Astrocyte (in vitro differentiated cells and primary cell): Measurements from ENCODE around the gene NKX1-1. TPM values are rescaled to one million over a fixed set of nuclear protein-coding genes. Genes with fewer than 3 reads are reported as not detected.

ENCODE experiments used
- DNase-seq: peaks from one replicate; pipeline ENCODE4 v3.0.0-alpha.2; 2010; ENCODE audit warnings: low read depth
- FAIRE-seq: peaks from 2 replicates; lab custom pipeline; 2011; peaks lifted over from hg19 to GRCh38; lab: Jason Lieb, UNC
- H2AFZ ChIP-seq: 2 replicates; pipeline ENCODE4 v1.6.0; 2012; ENCODE audit warnings: low read depth, low read length, inconsistent platforms
- H3K27ac ChIP-seq: 2 replicates; pipeline ENCODE4 v1.5.1; 2011; ENCODE audit warnings: low read depth, low read length, inconsistent platforms
- H3K27me3 ChIP-seq: 2 replicates; pipeline ENCODE4 v1.6.0; 2011; ENCODE audit warnings: low read length, inconsistent platforms; ENCODE audit not compliant: insufficient read depth
- H3K36me3 ChIP-seq: 2 replicates; pipeline ENCODE4 v1.5.1; 2011; ENCODE audit warnings: low read length, inconsistent platforms; ENCODE audit not compliant: insufficient read depth
- H3K4me1 ChIP-seq: 2 replicates; pipeline ENCODE4 v1.5.1; 2011; ENCODE audit warnings: low read length, inconsistent platforms; ENCODE audit not compliant: insufficient read depth
- H3K4me2 ChIP-seq: 2 replicates; pipeline ENCODE4 v1.6.0; 2012; ENCODE audit warnings: low read length, inconsistent platforms
- H3K4me3 ChIP-seq: 2 replicates; pipeline ENCODE4 v1.5.1; 2011; ENCODE audit warnings: low read depth, mild to moderate bottlenecking, low read length, inconsistent platforms; ENCODE audit not compliant: insufficient read depth
- H3K79me2 ChIP-seq: 2 replicates; pipeline ENCODE4 v1.6.0; 2012; ENCODE audit warnings: mild to moderate bottlenecking, low read length, inconsistent platforms; ENCODE audit not compliant: insufficient read depth
- H3K9ac ChIP-seq: 2 replicates; pipeline ENCODE4 v1.6.0; 2012; ENCODE audit warnings: mild to moderate bottlenecking, low read length, inconsistent platforms
- H3K9me3 ChIP-seq: 2 replicates; pipeline ENCODE4 v1.5.1; 2012; ENCODE audit warnings: low read depth, mild to moderate bottlenecking, low read length, inconsistent platforms; ENCODE audit not compliant: insufficient read depth
- H4K20me1 ChIP-seq: 2 replicates; pipeline ENCODE4 v1.6.0; 2012; ENCODE audit warnings: low read length, inconsistent platforms; ENCODE audit not compliant: insufficient read depth
- H3K27ac Mint-ChIP-seq: one replicate; pipeline ENCODE4 v1.8.0; 2021; ENCODE audit warnings: mild to moderate bottlenecking, mixed read lengths; ENCODE audit not compliant: unreplicated experiment
- H3K27me3 Mint-ChIP-seq: one replicate; pipeline ENCODE4 v1.8.0; 2021; ENCODE audit warnings: low read depth, mixed read lengths; ENCODE audit not compliant: unreplicated experiment
- H3K36me3 Mint-ChIP-seq: one replicate; pipeline ENCODE4 v1.8.0; 2021; ENCODE audit warnings: low read depth, mixed read lengths; ENCODE audit not compliant: unreplicated experiment
- H3K4me1 Mint-ChIP-seq: one replicate; pipeline ENCODE4 v1.8.0; 2021; ENCODE audit warnings: low read depth, mixed read lengths; ENCODE audit not compliant: unreplicated experiment
- H3K4me3 Mint-ChIP-seq: one replicate; pipeline ENCODE4 v1.8.0; 2021; ENCODE audit warnings: mild to moderate bottlenecking, moderate library complexity, mixed read lengths; ENCODE audit not compliant: unreplicated experiment
- H3K9me3 Mint-ChIP-seq: one replicate; pipeline ENCODE4 v1.8.0; 2021; ENCODE audit warnings: mild to moderate bottlenecking, mixed read lengths; ENCODE audit not compliant: unreplicated experiment
- EZH2 ChIP-seq: IDR thresholded peaks from 2 replicates; pipeline ENCODE4 v1.6.1; 2012; ENCODE audit warnings: mild to moderate bottlenecking, low read length, inconsistent platforms; ENCODE audit not compliant: insufficient read depth
- total RNA-seq: library from RNA; stranded (reverse); gene quantifications from 2 replicates; pipeline ENCODE4 v1.2.1, GENCODE V29; 2021
- TF ChIP-seq, protein P1 (sequence below): IDR thresholded peaks from 2 replicates; pipeline ENCODE4 v1.5.1; 2011; ENCODE audit warnings: low read depth, mild to moderate bottlenecking, inconsistent platforms, low read length, moderate library complexity; ENCODE audit not compliant: insufficient read depth

NKX1-1 gene
- total RNA-seq, 1 donor from 2014 or later = not detected

DNA sequence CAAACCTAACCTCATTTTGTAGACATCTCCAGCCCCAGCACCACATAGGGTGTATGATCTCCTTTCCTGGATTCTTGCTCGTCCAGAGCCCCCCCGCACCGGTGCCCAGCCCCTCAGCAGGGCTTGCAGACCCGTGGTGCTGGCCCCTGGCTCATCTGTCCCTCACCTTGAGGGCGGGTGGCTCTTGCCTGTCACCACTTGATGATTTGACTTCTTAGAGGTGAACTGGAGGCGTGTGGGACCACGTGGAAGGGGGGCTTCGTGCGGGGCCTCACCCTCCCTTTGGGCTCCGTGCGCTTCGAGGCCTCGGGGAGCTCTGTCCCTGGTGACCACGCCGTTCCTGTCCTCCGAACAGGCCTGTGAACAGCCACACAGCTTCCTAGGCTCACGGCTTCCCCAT, 43.7 kb downstream of the NKX1-1 start:
- H3K27ac Mint-ChIP-seq = no peak overlapping the region
- FAIRE-seq = no peak
- no peaks in the 10 kb centered on the region for H3K27me3 ChIP-seq

DNA sequence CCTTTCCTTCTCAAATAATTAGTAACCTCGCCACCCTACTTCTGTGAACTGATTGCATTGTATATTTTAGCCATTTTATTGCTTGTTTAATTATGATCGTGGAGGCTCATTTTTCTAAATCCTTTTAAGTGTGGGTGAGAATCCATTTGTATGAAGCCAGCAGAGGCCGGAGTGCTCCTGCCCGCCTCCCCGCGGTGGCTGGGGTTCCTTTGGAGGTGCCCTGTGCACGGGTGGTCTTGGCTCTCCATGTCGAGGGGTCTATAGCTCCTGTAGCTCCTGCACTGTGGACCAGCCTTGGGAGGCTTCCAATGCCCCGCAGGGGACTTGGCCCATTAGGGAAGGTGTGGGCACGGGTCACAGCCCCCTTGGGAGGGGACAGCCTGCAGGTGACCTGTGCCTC, 44.2 kb downstream of the NKX1-1 start:
- no peaks in the 10 kb centered on the region for H3K27me3 Mint-ChIP-seq
- no peak overlapping the region for H2AFZ ChIP-seq
- H3K9me3 ChIP-seq = no peaks in the 10 kb centered on the region
- H3K4me3 ChIP-seq = no peak overlapping the region
- H3K4me3 Mint-ChIP-seq = no peak overlapping the region
- no peaks in the 10 kb centered on the region for H3K27me3 ChIP-seq
- H3K4me1 Mint-ChIP-seq = peaks cover 6% of the 10 kb centered on the region
- peaks cover 18% of the 10 kb centered on the region for H3K36me3 Mint-ChIP-seq
- H3K79me2 ChIP-seq = no peaks in the 10 kb centered on the region
- H3K27ac Mint-ChIP-seq = no peak overlapping the region
- H3K4me2 ChIP-seq = no peak overlapping the region
- no peaks in the 10 kb centered on the region for H3K36me3 ChIP-seq
- H3K4me1 ChIP-seq = peaks cover 4% of the 10 kb centered on the region
- no peak for DNase-seq
- FAIRE-seq = no peak
- H3K9me3 Mint-ChIP-seq = no peaks in the 10 kb centered on the region
- TF ChIP-seq, protein P1, sequence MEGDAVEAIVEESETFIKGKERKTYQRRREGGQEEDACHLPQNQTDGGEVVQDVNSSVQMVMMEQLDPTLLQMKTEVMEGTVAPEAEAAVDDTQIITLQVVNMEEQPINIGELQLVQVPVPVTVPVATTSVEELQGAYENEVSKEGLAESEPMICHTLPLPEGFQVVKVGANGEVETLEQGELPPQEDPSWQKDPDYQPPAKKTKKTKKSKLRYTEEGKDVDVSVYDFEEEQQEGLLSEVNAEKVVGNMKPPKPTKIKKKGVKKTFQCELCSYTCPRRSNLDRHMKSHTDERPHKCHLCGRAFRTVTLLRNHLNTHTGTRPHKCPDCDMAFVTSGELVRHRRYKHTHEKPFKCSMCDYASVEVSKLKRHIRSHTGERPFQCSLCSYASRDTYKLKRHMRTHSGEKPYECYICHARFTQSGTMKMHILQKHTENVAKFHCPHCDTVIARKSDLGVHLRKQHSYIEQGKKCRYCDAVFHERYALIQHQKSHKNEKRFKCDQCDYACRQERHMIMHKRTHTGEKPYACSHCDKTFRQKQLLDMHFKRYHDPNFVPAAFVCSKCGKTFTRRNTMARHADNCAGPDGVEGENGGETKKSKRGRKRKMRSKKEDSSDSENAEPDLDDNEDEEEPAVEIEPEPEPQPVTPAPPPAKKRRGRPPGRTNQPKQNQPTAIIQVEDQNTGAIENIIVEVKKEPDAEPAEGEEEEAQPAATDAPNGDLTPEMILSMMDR = no peak
- no peak for TF ChIP-seq EZH2
- no peak overlapping the region for H3K9ac ChIP-seq
- H4K20me1 ChIP-seq = no peaks in the 10 kb centered on the region
- H3K27ac ChIP-seq = no peak overlapping the region

More for the DNA sequence above, 43.7 kb downstream of the NKX1-1 start:
- H3K27me3 Mint-ChIP-seq = no peaks in the 10 kb centered on the region
- no peak for TF ChIP-seq EZH2
- TF ChIP-seq, protein P1 = no peak
- Histone ChIP-seq H3K36me3 (no peaks in the 10 kb centered on the region), H3K9me3 (no peaks in the 10 kb centered on the region), H3K4me2 (no peak overlapping the region), H3K9ac (no peak overlapping the region), H3K79me2 (no peaks in the 10 kb centered on the region), H2AFZ (no peak overlapping the region), H3K4me3 (no peak overlapping the region), H3K4me1 (peaks cover 4% of the 10 kb centered on the region), H4K20me1 (no peaks in the 10 kb centered on the region), H3K27ac (no peak overlapping the region)
- H3K9me3 Mint-ChIP-seq = no peaks in the 10 kb centered on the region
- H3K36me3 Mint-ChIP-seq = peaks cover 18% of the 10 kb centered on the region
- no peak for DNase-seq
- H3K4me3 Mint-ChIP-seq = no peak overlapping the region
- peaks cover 6% of the 10 kb centered on the region for H3K4me1 Mint-ChIP-seq

DNA sequence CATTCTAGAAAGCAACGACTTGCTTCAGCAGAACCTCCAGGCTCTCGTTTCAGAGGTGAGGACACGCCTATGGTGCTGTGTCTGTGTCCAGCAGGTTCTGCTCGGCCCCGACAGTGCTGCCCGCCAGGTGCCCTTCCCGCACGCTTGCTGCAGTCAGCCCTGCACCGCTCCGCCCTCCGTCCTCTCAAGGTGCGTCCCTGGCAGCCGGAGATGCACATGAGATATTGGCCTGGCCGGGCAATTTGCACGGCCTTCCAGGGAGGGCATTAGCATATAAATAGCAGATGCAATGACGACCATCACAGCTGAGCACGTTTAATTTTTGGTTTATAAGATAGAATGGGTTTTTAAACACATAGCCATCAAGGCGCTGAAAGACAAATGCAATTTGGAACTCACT, 44.8 kb downstream of the NKX1-1 start:
- H3K27me3 ChIP-seq = no peaks in the 10 kb centered on the region
- no peak overlapping the region for H3K9ac ChIP-seq
- H3K27me3 Mint-ChIP-seq = no peaks in the 10 kb centered on the region
- no peak for DNase-seq
- no peak overlapping the region for H2AFZ ChIP-seq
- H3K4me3 Mint-ChIP-seq = no peak overlapping the region
- no peaks in the 10 kb centered on the region for H4K20me1 ChIP-seq
- H3K4me1 Mint-ChIP-seq = peaks cover 6% of the 10 kb centered on the region
- H3K79me2 ChIP-seq = no peaks in the 10 kb centered on the region
- no peak overlapping the region for H3K4me3 ChIP-seq
- H3K27ac Mint-ChIP-seq = no peak overlapping the region
- peaks cover 4% of the 10 kb centered on the region for H3K4me1 ChIP-seq
- peaks cover 18% of the 10 kb centered on the region for H3K36me3 Mint-ChIP-seq
- H3K9me3 Mint-ChIP-seq = no peaks in the 10 kb centered on the region
- H3K27ac ChIP-seq = no peak overlapping the region
- no peak for FAIRE-seq
- H3K36me3 ChIP-seq = no peaks in the 10 kb centered on the region
- no peaks in the 10 kb centered on the region for H3K9me3 ChIP-seq
- H3K4me2 ChIP-seq = no peak overlapping the region
- TF ChIP-seq, protein P1 = no peak
- TF ChIP-seq EZH2 = no peak
